ENCODE measurements around the gene NDE1.

The NDE1 gene

GRCh38 chr16:15714393-15715172 is 64.5 kb downstream of the NDE1 start:
- DNase-seq (ENCODE audit: low read depth, low spot score) = no peak
- H3K4me3 ChIP-seq (ENCODE audit: low read depth, low read length) = no peak overlapping the region
- in situ Hi-C loops (cut with HindIII; ENCODE audit: low sequenced_read_pairs) = no loop called here
- no peak for TF ChIP-seq CTCF (IDR thresholded peaks at IDR 0.05; ENCODE audit: low read depth, low read length)

GRCh38 chr16:15715221-15715620 is 65.2 kb downstream of the NDE1 start:
- TF ChIP-seq CTCF (IDR thresholded peaks at IDR 0.05; ENCODE audit: low read depth, low read length) = no peak
- in situ Hi-C loops (cut with HindIII; ENCODE audit: low sequenced_read_pairs) = no loop called here
- DNase-seq (ENCODE audit: low read depth, low spot score) = no peak
- H3K4me3 ChIP-seq (ENCODE audit: low read depth, low read length) = no peak overlapping the region

GRCh38 chr16:15716694-15717447 is 66.8 kb downstream of the NDE1 start:
- TF ChIP-seq CTCF (IDR thresholded peaks at IDR 0.05; ENCODE audit: low read depth, low read length) = no peak
- H3K4me3 ChIP-seq (ENCODE audit: low read depth, low read length) = no peak overlapping the region
- in situ Hi-C loops (cut with HindIII; ENCODE audit: low sequenced_read_pairs) = no loop called here
- no peak for DNase-seq (ENCODE audit: low read depth, low spot score)

GRCh38 chr16:15721018-15721417 is 71.0 kb downstream of the NDE1 start:
- no peak overlapping the region for H3K4me3 ChIP-seq (ENCODE audit: low read depth, low read length)
- no peak for DNase-seq (ENCODE audit: low read depth, low spot score)
- in situ Hi-C loops (cut with HindIII; ENCODE audit: low sequenced_read_pairs) = no loop called here
- TF ChIP-seq CTCF (IDR thresholded peaks at IDR 0.05; ENCODE audit: low read depth, low read length) = no peak

- in situ Hi-C loops (cut with HindIII; ENCODE audit: low sequenced_read_pairs) = no loop called here
- DNase-seq (ENCODE audit: low read depth, low spot score) = no peak
- H3K4me3 ChIP-seq (ENCODE audit: low read depth, low read length) = no peak overlapping the region
- no peak for TF ChIP-seq CTCF (IDR thresholded peaks at IDR 0.05; ENCODE audit: low read depth, low read length)
Observed at GRCh38 chr16:15723808-15724207, 73.8 kb downstream of the NDE1 start.

GRCh38 chr16:15725641-15726240 is 75.7 kb downstream of the NDE1 start:
- no peak for DNase-seq (ENCODE audit: low read depth, low spot score)
- H3K4me3 ChIP-seq (ENCODE audit: low read depth, low read length) = no peak overlapping the region
- TF ChIP-seq CTCF (IDR thresholded peaks at IDR 0.05; ENCODE audit: low read depth, low read length) = no peak
- in situ Hi-C loops (cut with HindIII; ENCODE audit: low sequenced_read_pairs) = no loop called here
